Heart left ventricle (tissue), 16 donors: ENCODE measurements around the gene NCAPD3. TPM values are rescaled to one million over a fixed set of nuclear protein-coding genes. Genes with fewer than 3 reads are reported as not detected.

ENCODE experiments used
- ATAC-seq, 4 donors: fragments of 200-7000 bp; cut with Tn5 transposase; one replicate each; pipeline ENCODE4 v1.9.1; 2020 to 2022; ENCODE audit warnings: moderate library complexity in 4 of 4, mild to moderate bottlenecking in 3 of 4, moderate number of reproducible peaks in 1 of 4
- DNase-seq, 5 donors: peaks; one replicate each; pipeline ENCODE4 v3.0.0-alpha.2; 2020
- H3K27ac ChIP-seq, 12 donors: fragments of 200-600 bp; sonication (generic) in 4 of 12; one replicate each; pipeline versions ENCODE4 v1.5.0 to v1.8.0; 2016 to 2022; ENCODE audit warnings: mild to moderate bottlenecking in 2 of 12
- H3K27me3 ChIP-seq, 9 donors: fragments of 200-600 bp; sonication (generic) in 2 of 9; one replicate each; pipeline versions ENCODE4 v1.5.1 to v1.8.0; 2016 to 2022; ENCODE audit warnings: mild to moderate bottlenecking in 3 of 9
- H3K36me3 ChIP-seq, 9 donors: fragments of 200-600 bp; sonication (generic) in 2 of 9; one replicate each; pipeline versions ENCODE4 v1.5.0 to v1.8.0; 2018 to 2022; ENCODE audit warnings: mild to moderate bottlenecking in 2 of 9
- H3K4me1 ChIP-seq, 12 donors: fragments of 200-600 bp; sonication (generic) in 4 of 12; one replicate each; pipeline versions ENCODE4 v1.5.0 to v1.8.0; 2016 to 2022; ENCODE audit warnings: mild to moderate bottlenecking in 3 of 12
- H3K4me3 ChIP-seq, 12 donors: fragments of 200-600 bp; sonication (generic) in 4 of 12; one replicate each; pipeline versions ENCODE4 v1.5.0 to v1.8.0; 2017 to 2022; ENCODE audit warnings: mild to moderate bottlenecking in 9 of 12, moderate library complexity in 4 of 12
- H3K9me3 ChIP-seq, 12 donors: fragments of 200-600 bp; sonication (generic) in 4 of 12; one replicate each; pipeline versions ENCODE4 v1.5.0 to v1.8.0; 2016 to 2022; ENCODE audit warnings: mild to moderate bottlenecking in 1 of 12
- POLR2A ChIP-seq, 2 donors: fragments of 450-650 bp; IDR thresholded peaks; one replicate each; pipeline ENCODE4 v1.6.1; 2017; ENCODE audit warnings: antibody characterized with exemption in 2 of 2, mild to moderate bottlenecking in 2 of 2, moderate library complexity in 2 of 2
- WGBS, 4 donors: extraction: QIAGEN DNeasy Blood & Tissue Kit in 2 of 4; methylation state at CpG; one replicate each; pipeline versions ENCODE4 v1.1.5 to v1.1.7; 2013 to 2018; 5-methylcytosine and 5-hydroxymethylcytosine counted together
- intact Hi-C, 10 donors: fragments of 100-400 bp; cut with DNase I; formaldehyde crosslinking; loops; one replicate each; pipeline versions ENCODE4 v1.11.1 to v1.14.2; 2022
- polyA plus RNA-seq, 2 donors: library from polyadenylated mRNA; stranded (reverse); fragments of 200-250 nt; gene quantifications; one replicate each; pipeline ENCODE4 v1.2.3, GENCODE V29; 2013
- total RNA-seq, 9 donors: library from RNA; depleted of rRNA in 2 of 9; stranded (reverse); fragments of >200 nt in 2 of 9; fragmentation: NEBNext Ultra II Directional in 3 of 9; extraction: Animal tissue kit (Norgen Biotek cat#: 25700) in 3 of 9; gene quantifications; one replicate each; pipeline versions ENCODE4 v1.1.0 to v1.2.4, GENCODE V29; 2016 to 2023
- TF ChIP-seq, protein P1 (sequence below), 12 donors: fragments of 200-600 bp; sonication (generic) in 4 of 12; IDR thresholded peaks; one replicate each; pipeline versions ENCODE4 v1.5.0 to v1.8.0; 2018 to 2022; ENCODE audit warnings: antibody characterized with exemption in 12 of 12, mild to moderate bottlenecking in 5 of 12
- donor health status: ischemic (EF 13 %, LVEDD 7.1; RV severe dilation, severe dysfunction).
- donor health status: healthy with polysubstance abuse.
- donor health status: DM: no; HTN: yes; CAD: no.
- donor health status: DM: no; HTN: no; CAD: no.
- donor health status: ischemic (EF 25% LVEDD 6.9; RV normal size, moderate dysfunction).
- donor health status: ischemic (EF 25% LVEDD 5.7; RV mildly dilated, moderate dysfunction).
- donor health status: healthy.
- donor health status: DM: yes; HTN: yes; CAD: no.
- donor health status: ischemic (EF 35%, LVEDD 5.7; RV mildly dilated, moderate dysfunction).
- donor health status: nonischemic (EF 11% LVEDD 7.7; RV severe dilation, severe dysfunction).
- donor health status: DM: yes; HTN: yes; CAD: no.
- donor health status: PGD.
- donor health status: ischemic (EF 29% LVEDD 5.4; RV normal size, mild dysfunction).
- donor health status: nonischemic (EF 23%, LVEDD 6.1; RV moderate dilation, normal function).

The NCAPD3 gene
- total and polyA plus RNA-seq, 11 donors = 4.7 to 18.8 (median 10.8) TPM

DNA sequence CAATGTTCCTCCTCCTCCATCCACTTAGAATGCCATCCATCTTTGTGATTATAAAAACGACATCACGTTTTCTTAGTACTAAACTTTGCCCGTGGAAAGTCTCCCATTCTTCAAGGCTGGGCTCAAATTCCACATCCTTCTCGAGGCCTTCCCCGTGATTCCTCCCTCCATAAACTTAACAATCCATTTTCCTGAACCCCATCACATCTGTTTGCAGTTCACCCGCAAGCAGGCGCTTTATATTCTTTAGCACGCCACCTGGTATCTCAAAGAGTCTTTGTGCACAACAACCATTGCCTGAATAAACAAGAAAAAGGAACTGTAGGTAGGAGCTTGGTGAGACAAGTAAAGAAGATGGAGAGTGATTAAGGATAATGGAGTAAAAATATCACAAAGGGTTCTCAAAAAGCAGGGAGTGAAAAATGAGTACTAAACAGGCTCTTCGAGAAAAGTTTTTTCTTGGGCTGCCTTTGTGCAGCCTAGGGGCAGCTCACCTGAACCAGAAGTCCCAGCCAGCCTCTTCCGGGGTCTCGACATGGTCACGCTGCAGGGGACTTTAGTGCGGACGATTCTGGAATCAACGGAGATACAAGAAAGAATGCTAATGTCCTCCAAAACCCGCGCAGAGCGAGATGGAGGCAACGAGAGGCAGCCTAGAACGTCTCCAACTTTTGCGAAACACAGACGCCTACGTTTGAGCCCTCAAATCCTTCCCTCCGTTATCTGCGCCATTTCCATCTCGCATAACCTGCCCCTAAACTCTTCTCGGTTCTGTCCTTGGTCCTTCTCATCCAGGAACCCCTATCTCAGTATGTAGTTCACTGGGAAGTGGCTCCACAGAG, 28.8 kb upstream of the NCAPD3 start:
- TF ChIP-seq POLR2A (IDR thresholded peaks at IDR 0.05) = no peak
- TF ChIP-seq, protein P1, sequence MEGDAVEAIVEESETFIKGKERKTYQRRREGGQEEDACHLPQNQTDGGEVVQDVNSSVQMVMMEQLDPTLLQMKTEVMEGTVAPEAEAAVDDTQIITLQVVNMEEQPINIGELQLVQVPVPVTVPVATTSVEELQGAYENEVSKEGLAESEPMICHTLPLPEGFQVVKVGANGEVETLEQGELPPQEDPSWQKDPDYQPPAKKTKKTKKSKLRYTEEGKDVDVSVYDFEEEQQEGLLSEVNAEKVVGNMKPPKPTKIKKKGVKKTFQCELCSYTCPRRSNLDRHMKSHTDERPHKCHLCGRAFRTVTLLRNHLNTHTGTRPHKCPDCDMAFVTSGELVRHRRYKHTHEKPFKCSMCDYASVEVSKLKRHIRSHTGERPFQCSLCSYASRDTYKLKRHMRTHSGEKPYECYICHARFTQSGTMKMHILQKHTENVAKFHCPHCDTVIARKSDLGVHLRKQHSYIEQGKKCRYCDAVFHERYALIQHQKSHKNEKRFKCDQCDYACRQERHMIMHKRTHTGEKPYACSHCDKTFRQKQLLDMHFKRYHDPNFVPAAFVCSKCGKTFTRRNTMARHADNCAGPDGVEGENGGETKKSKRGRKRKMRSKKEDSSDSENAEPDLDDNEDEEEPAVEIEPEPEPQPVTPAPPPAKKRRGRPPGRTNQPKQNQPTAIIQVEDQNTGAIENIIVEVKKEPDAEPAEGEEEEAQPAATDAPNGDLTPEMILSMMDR (IDR thresholded peaks at IDR 0.05) = no peak
- DNase-seq (peak in 2 of 5 donors; percentile 14 to 32), ATAC-seq (peak in 3 of 4 donors; percentile 2 to 37 (median 9))
- WGBS, 4 donors = 7 to 11% (median 8%) methylated on average over 27 of the region's 27 CpGs
- intact Hi-C loops = loop anchor here in 3 of 10 donors (1.0 to 2.0 kb wide), 2 partner anchors 28 kb away; partner anchors contain the start of gene VPS26B (in 3 of the 3)
- no peaks in the 10 kb centered on the region for H3K27me3 ChIP-seq
- H3K9me3 ChIP-seq = no peaks in the 10 kb centered on the region
- H3K36me3 ChIP-seq = peaks cover 0 to 49% (median 44%) of the 10 kb centered on the region in 9 donors
- peak overlapping the region in 11 of 12 donors; percentile 22 to 83 (median 71) for H3K27ac ChIP-seq
- H3K4me3 ChIP-seq = peak overlapping the region; percentile 78 to 97 (median 88)
- peaks cover 4 to 33% (median 21%) of the 10 kb centered on the region in 12 donors for H3K4me1 ChIP-seq

DNA sequence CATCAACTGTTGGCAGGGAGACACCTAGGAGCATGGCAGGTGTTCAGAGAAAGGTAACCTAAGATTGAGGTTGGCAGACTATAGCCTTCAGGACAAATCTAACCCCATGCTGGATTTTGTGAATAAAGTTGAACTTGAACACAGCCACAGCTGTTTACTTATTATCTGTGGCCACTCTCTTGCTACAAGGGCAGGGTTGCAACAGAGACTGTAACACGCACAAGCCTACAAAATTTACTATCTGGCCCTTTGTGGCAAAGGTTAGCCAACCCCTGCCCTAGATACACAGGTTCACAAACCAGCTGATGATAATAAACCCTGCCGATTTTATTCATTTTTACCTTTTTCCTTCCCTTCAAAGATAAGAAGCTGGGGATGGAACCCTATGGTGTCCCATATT, 26.9 kb upstream of the NCAPD3 start:
- TF ChIP-seq, protein P1 (IDR thresholded peaks at IDR 0.05) = no peak
- no peak for TF ChIP-seq POLR2A (IDR thresholded peaks at IDR 0.05)
- Histone ChIP-seq H3K27ac (no peak overlapping the region), H3K9me3 (no peaks in the 10 kb centered on the region), H3K4me1 (peaks cover 4 to 33% (median 21%) of the 10 kb centered on the region in 12 donors), H3K27me3 (no peaks in the 10 kb centered on the region), H3K4me3 (no peak overlapping the region), H3K36me3 (peaks cover 0 to 58% (median 53%) of the 10 kb centered on the region in 9 donors)
- no peak for ATAC-seq
- 90 to 98% (median 94%) methylated on average over 2 of the region's 2 CpGs for WGBS, 4 donors
- DNase-seq = no peak
- intact Hi-C loops = no loop called here

DNA sequence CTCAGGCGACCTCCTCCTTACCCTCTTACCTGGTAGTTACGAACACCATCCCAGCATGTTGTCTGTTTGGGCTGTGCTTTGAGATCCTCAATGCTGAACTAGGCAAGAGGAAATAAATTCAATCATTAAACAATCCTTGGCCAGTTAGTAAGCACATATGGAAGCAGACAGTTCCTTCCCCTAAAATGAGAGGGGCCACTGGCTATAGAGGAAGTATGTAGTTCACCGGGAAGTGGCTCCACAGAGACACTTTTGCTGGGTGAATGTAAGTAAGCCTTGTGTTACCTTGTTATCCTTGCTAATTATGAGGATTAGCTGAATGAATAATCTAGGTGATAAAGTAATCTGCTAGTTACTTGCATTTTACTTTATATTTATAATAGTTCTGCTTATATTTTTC, 26.5 kb upstream of the NCAPD3 start:
- H3K36me3 ChIP-seq = peaks cover 0 to 62% (median 58%) of the 10 kb centered on the region in 9 donors
- H3K9me3 ChIP-seq = no peaks in the 10 kb centered on the region
- ATAC-seq (no peak), DNase-seq (no peak)
- TF ChIP-seq POLR2A (IDR thresholded peaks at IDR 0.05) = no peak
- TF ChIP-seq, protein P1 (IDR thresholded peaks at IDR 0.05) = no peak
- H3K27ac ChIP-seq = no peak overlapping the region
- peaks cover 4 to 31% (median 21%) of the 10 kb centered on the region in 12 donors for H3K4me1 ChIP-seq
- no peak overlapping the region for H3K4me3 ChIP-seq
- H3K27me3 ChIP-seq = no peaks in the 10 kb centered on the region
- WGBS, 4 donors = 88 to 94% (median 93%) methylated on average over 3 of the region's 3 CpGs
- intact Hi-C loops = no loop called here

DNA sequence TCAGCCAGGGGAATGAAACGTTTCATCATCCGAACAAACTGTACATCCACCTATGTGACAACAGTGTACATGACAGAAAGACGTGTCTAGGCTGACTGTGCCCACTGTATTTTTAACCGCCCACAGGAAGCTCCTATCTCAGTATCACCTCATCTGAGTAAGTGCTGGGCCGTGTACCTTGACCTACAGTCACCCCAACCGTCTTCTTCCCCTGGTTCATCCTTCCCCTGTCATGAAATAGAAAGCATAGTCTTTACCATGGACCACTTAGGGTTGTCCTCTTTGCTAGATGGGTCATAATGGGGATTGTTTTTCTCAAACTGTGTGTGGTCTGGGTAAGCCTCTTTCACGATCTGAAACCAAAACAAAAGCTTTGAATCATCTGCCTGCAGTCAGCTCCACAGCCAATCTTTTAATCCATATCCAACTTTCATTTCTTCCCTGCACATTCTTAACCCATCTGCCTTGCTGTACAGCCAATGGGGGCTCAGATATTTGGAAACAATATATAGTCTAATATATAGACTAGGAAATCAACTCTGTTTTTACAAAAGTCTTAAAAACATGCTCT, 25.2 kb upstream of the NCAPD3 start:
- Histone ChIP-seq H3K4me3 (no peak overlapping the region), H3K9me3 (no peaks in the 10 kb centered on the region), H3K27me3 (no peaks in the 10 kb centered on the region), H3K36me3 (peaks cover 0 to 75% (median 70%) of the 10 kb centered on the region in 9 donors), H3K27ac (no peak overlapping the region), H3K4me1 (peaks cover under 1 to 18% (median 11%) of the 10 kb centered on the region in 12 donors)
- 65 to 69% (median 67%) methylated on average over 7 of the region's 7 CpGs for WGBS, 4 donors
- ATAC-seq (no peak), DNase-seq (no peak)
- TF ChIP-seq POLR2A (IDR thresholded peaks at IDR 0.05) = no peak
- TF ChIP-seq, protein P1 (IDR thresholded peaks at IDR 0.05) = no peak
- intact Hi-C loops = no loop called here
